Gastroesophageal sphincter (tissue), 3 donors: ENCODE results near the gene MGARP.

Experiments used
- CTCF ChIP-seq, 4 experiments: fragments of 200-600 bp in 2 of 4; fragments of 450-650 bp in 2 of 4; sonication (generic) in 1 of 4; IDR thresholded peaks; one replicate each; pipeline ENCODE4 v1.5.1; 2017 to 2019; ENCODE audit warnings: antibody characterized with exemption in 4 of 4, mild to moderate bottlenecking in 2 of 4, moderate library complexity in 2 of 4
- EP300 ChIP-seq: sonication (generic); formaldehyde crosslinking; IDR thresholded peaks from one replicate; pipeline ENCODE4 v1.6.1; 2017; ENCODE audit warnings: antibody characterized with exemption, mild to moderate bottlenecking
- POLR2A ChIP-seq, 2 donors: fragments of 450-650 bp; IDR thresholded peaks; one replicate each; pipeline ENCODE4 v1.6.1; 2017; ENCODE audit warnings: antibody characterized with exemption in 2 of 2, mild to moderate bottlenecking in 2 of 2, moderate library complexity in 1 of 2
- POLR2AphosphoS5 ChIP-seq: sonication (generic); formaldehyde crosslinking; IDR thresholded peaks from one replicate; pipeline ENCODE4 v1.6.1; 2017; ENCODE audit warnings: antibody characterized with exemption

GRCh38 chr4:139266583-139267257 lies 13.3 kb downstream of the MGARP start:
- no peak for TF ChIP-seq CTCF (IDR thresholded peaks at IDR 0.05)
- no peak for TF ChIP-seq POLR2A (IDR thresholded peaks at IDR 0.05)
- TF ChIP-seq POLR2AphosphoS5, result no peak
- no peak for TF ChIP-seq EP300
